Measurements from ENCODE around the gene NR3C2. TPM values are rescaled to one million over a fixed set of nuclear protein-coding genes. Genes with fewer than 3 reads are reported as not detected.

Gene NR3C2
- total RNA-seq, 4 donors from 2014 or later = 13.1 to 24.1 (median 14.6) TPM

GRCh38 chr4:148229798-148230197 is 212.4 kb downstream of the NR3C2 start:
- no peak overlapping the region for H3K27ac ChIP-seq
- no peaks in the 10 kb centered on the region for H3K27me3 ChIP-seq
- TF ChIP-seq POLR2A (IDR thresholded peaks at IDR 0.05) = no peak
- TF ChIP-seq, protein P1, sequence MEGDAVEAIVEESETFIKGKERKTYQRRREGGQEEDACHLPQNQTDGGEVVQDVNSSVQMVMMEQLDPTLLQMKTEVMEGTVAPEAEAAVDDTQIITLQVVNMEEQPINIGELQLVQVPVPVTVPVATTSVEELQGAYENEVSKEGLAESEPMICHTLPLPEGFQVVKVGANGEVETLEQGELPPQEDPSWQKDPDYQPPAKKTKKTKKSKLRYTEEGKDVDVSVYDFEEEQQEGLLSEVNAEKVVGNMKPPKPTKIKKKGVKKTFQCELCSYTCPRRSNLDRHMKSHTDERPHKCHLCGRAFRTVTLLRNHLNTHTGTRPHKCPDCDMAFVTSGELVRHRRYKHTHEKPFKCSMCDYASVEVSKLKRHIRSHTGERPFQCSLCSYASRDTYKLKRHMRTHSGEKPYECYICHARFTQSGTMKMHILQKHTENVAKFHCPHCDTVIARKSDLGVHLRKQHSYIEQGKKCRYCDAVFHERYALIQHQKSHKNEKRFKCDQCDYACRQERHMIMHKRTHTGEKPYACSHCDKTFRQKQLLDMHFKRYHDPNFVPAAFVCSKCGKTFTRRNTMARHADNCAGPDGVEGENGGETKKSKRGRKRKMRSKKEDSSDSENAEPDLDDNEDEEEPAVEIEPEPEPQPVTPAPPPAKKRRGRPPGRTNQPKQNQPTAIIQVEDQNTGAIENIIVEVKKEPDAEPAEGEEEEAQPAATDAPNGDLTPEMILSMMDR (IDR thresholded peaks at IDR 0.05) = no peak
- TF ChIP-seq EP300 (IDR thresholded peaks at IDR 0.05) = no peak
- no peak overlapping the region for H3K4me3 ChIP-seq
- no peak for DNase-seq (ENCODE audit: low spot score in 2 of 2)
- 94 to 100% methylated on average over 1 of the region's 1 CpG for WGBS, 2 donors
- H3K4me1 ChIP-seq = peaks cover 0 to 8% (median 0%) of the 10 kb centered on the region in 4 donors
- no peaks in the 10 kb centered on the region for H3K9me3 ChIP-seq
- H3K36me3 ChIP-seq = no peaks in the 10 kb centered on the region

GRCh38 chr4:148229028-148229427 is 213.2 kb downstream of the NR3C2 start:
- Histone ChIP-seq H3K4me3 (no peak overlapping the region), H3K4me1 (peaks cover 0 to 16% (median 0%) of the 10 kb centered on the region in 4 donors), H3K27ac (no peak overlapping the region), H3K9me3 (no peaks in the 10 kb centered on the region), H3K27me3 (no peaks in the 10 kb centered on the region), H3K36me3 (no peaks in the 10 kb centered on the region)
- TF ChIP-seq POLR2A (IDR thresholded peaks at IDR 0.05) (no peak), EP300 (IDR thresholded peaks at IDR 0.05) (no peak)
- TF ChIP-seq, protein P1 (IDR thresholded peaks at IDR 0.05) = no peak
- no peak for DNase-seq (ENCODE audit: low spot score in 2 of 2)
- 87 to 97% methylated on average over 4 of the region's 4 CpGs for WGBS, 2 donors

GRCh38 chr4:148227147-148227546 is 215.1 kb downstream of the NR3C2 start:
- no peak for DNase-seq (ENCODE audit: low spot score in 2 of 2)
- H3K36me3 ChIP-seq = no peaks in the 10 kb centered on the region
- H3K9me3 ChIP-seq = no peaks in the 10 kb centered on the region
- no peak overlapping the region for H3K4me3 ChIP-seq
- TF ChIP-seq, protein P1 (IDR thresholded peaks at IDR 0.05) = no peak
- TF ChIP-seq POLR2A (IDR thresholded peaks at IDR 0.05) = no peak
- no peak for TF ChIP-seq EP300 (IDR thresholded peaks at IDR 0.05)
- peaks cover 0 to 21% (median 0%) of the 10 kb centered on the region in 4 donors for H3K4me1 ChIP-seq
- 93 to 96% methylated on average over 5 of the region's 5 CpGs for WGBS, 2 donors
- no peak overlapping the region for H3K27ac ChIP-seq
- no peaks in the 10 kb centered on the region for H3K27me3 ChIP-seq

GRCh38 chr4:148226341-148226740 is 215.9 kb downstream of the NR3C2 start:
- H3K27me3 ChIP-seq = no peaks in the 10 kb centered on the region
- H3K36me3 ChIP-seq = no peaks in the 10 kb centered on the region
- no peaks in the 10 kb centered on the region for H3K9me3 ChIP-seq
- TF ChIP-seq, protein P1 (IDR thresholded peaks at IDR 0.05) = no peak
- TF ChIP-seq POLR2A (IDR thresholded peaks at IDR 0.05) (no peak), EP300 (IDR thresholded peaks at IDR 0.05) (no peak)
- H3K27ac ChIP-seq = no peak overlapping the region
- peaks cover 0 to 21% (median 0%) of the 10 kb centered on the region in 4 donors for H3K4me1 ChIP-seq
- WGBS, 2 donors = 91 to 97% methylated on average over 1 of the region's 1 CpG
- no peak overlapping the region for H3K4me3 ChIP-seq
- DNase-seq (ENCODE audit: low spot score in 2 of 2) = no peak

- no peak for DNase-seq (ENCODE audit: low spot score in 2 of 2)
- H3K27ac ChIP-seq = no peak overlapping the region
- H3K4me1 ChIP-seq = peaks cover 0 to 21% (median 0%) of the 10 kb centered on the region in 4 donors
- H3K4me3 ChIP-seq = no peak overlapping the region
- 51% methylated on average over 1 of the region's 1 CpG for WGBS, 2 donors
- H3K36me3 ChIP-seq = no peaks in the 10 kb centered on the region
- TF ChIP-seq EP300 (IDR thresholded peaks at IDR 0.05) = no peak
- TF ChIP-seq, protein P1 (IDR thresholded peaks at IDR 0.05) = no peak
- TF ChIP-seq POLR2A (IDR thresholded peaks at IDR 0.05) = no peak
- H3K9me3 ChIP-seq = no peaks in the 10 kb centered on the region
- no peaks in the 10 kb centered on the region for H3K27me3 ChIP-seq
Observed at GRCh38 chr4:148225639-148226038, 216.6 kb downstream of the NR3C2 start.

All from tibial nerve (tissue), 4 donors.